8988T (cell line): Measurements from ENCODE around the gene WDR83.
A peak's percentile ranks its signal among the peaks of the same experiment; 100 is the strongest.

ENCODE experiments used
- DNase-seq: peaks from one replicate; pipeline ENCODE4 v3.0.0; 2011

The WDR83 gene

GRCh38 chr19:12720296-12720695, 53.7 kb downstream of the WDR83 start:
- DNase-seq, result no peak

- DNase-seq, result no peak
Observed at GRCh38 chr19:12720851-12721655, 54.4 kb downstream of the WDR83 start.

GRCh38 chr19:12721656-12722565, 55.3 kb downstream of the WDR83 start:
- no peak for DNase-seq

GRCh38 chr19:12722566-12723380, 56.2 kb downstream of the WDR83 start:
- DNase-seq, result peak; percentile 95

GRCh38 chr19:12723381-12723640, 56.7 kb downstream of the WDR83 start:
- no peak for DNase-seq

- no peak for DNase-seq
Observed at GRCh38 chr19:12723641-12724426, 57.2 kb downstream of the WDR83 start, which contains the start of gene TNPO2. Gene TNPO2 (minus strand): TSS chr19:12723932. CDS start chr19:12720977, 2,955 bp downstream.
